GM23248 (cell line): ENCODE results near the gene CEBPB.

ENCODE experiments used
- EZH2 ChIP-seq: fragments of 200-600 bp; sonication (generic); IDR thresholded peaks from 2 replicates; pipeline ENCODE4 v1.6.1; 2018; ENCODE audit warnings: antibody characterized with exemption, mild to moderate bottlenecking; ENCODE audit not compliant: insufficient read depth, poor library complexity, severe bottlenecking
- EZH2phosphoT487 ChIP-seq: fragments of 200-600 bp; sonication (generic); IDR thresholded peaks from 2 replicates; pipeline ENCODE4 v1.6.1; 2018; ENCODE audit warnings: antibody characterized with exemption, moderate library complexity, mild to moderate bottlenecking, low read depth; ENCODE audit not compliant: insufficient read depth

- TF ChIP-seq EZH2phosphoT487 (no peak), EZH2 (no peak)
Observed at GRCh38 chr20:50214226-50215024, 23.8 kb downstream of the CEBPB start.
